Neuron (in vitro differentiated cells): Measurements from ENCODE around the gene NUP35.
"Not testable (repeated sequence)": the region's sequence is repeated elsewhere in the genome, so short reads cannot be mapped to it uniquely, and the experiment has no call there.

Experiments
- H2AFZ ChIP-seq: one replicate; pipeline ENCODE4 v1.6.1; 2013; ENCODE audit warnings: low read depth, mild to moderate bottlenecking, inconsistent platforms, low read length, moderate library complexity
- H3K27me3 ChIP-seq: one replicate; pipeline ENCODE4 v1.6.1; 2013; ENCODE audit warnings: low read length; ENCODE audit not compliant: insufficient read depth
- H3K36me3 ChIP-seq: one replicate; pipeline ENCODE4 v1.6.1; 2013; ENCODE audit warnings: low read length; ENCODE audit not compliant: insufficient read depth
- H3K4me1 ChIP-seq: one replicate; pipeline ENCODE4 v1.6.1; 2013; ENCODE audit warnings: low read length; ENCODE audit not compliant: insufficient read depth
- H3K4me3 ChIP-seq: 2 replicates; pipeline ENCODE4 v1.5.1; 2013; ENCODE audit warnings: mild to moderate bottlenecking, low read length, moderate library complexity
- H3K9me3 ChIP-seq: one replicate; pipeline ENCODE4 v1.6.1; 2013; ENCODE audit warnings: low read length

The NUP35 gene

DNA sequence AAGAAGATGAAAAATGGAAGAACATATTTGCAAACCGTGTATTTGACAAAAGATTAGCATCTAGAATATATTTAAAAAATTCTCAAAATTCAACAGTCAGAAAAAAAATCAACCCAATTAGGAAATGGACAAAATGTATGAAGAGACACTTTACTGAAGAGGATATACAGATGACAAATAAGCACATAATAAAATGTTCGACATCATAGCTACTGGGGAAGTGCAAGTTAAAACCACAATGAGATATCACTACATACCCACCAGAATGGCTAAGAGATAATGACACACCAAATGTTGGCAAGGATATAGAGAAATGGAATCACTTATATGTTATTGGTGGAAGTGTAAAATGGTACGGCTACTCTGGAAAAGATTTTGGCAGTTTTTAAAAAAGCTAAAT lies 11.7 kb upstream of the NUP35 start:
- no peaks in the 10 kb centered on the region for H3K4me1 ChIP-seq
- H3K9me3 ChIP-seq, result no peaks in the 10 kb centered on the region
- H3K36me3 ChIP-seq, result no peaks in the 10 kb centered on the region
- no peaks in the 10 kb centered on the region for H3K27me3 ChIP-seq
- H3K4me3 ChIP-seq, result no peak overlapping the region
- H2AFZ ChIP-seq, result no peak overlapping the region

GRCh38 chr2:183113630-183114029 lies 10.6 kb upstream of the NUP35 start:
- no peaks in the 10 kb centered on the region for H3K4me1 ChIP-seq

DNA sequence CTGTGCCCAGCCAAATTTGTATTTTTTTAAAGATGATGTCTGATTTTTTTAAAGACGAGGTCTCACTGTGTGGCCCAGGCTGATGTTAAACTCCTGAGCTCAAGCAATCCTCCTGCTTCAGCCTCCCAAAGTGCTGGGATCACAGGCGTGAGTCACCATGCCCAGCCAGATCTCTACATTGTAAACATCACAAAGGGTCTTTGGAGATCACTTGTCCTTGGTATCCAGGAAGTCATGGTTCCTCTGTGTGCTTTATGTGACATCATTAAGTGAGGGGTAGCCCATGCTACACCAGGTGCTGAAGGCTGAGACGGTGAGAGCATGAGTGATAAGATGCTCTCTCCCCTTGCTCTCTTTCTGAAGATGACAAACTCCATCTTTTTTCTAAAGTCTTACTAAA lies 7.0 kb upstream of the NUP35 start:
- Histone ChIP-seq H3K4me1 (no peaks in the 10 kb centered on the region), H2AFZ (no peak overlapping the region), H3K4me3 (no peak overlapping the region), H3K9me3 (no peaks in the 10 kb centered on the region), H3K36me3 (no peaks in the 10 kb centered on the region), H3K27me3 (no peaks in the 10 kb centered on the region)

More at GRCh38 chr2:183113630-183114029, 10.6 kb upstream of the NUP35 start:
- no peak overlapping the region for H2AFZ ChIP-seq
- H3K36me3 ChIP-seq, result no peaks in the 10 kb centered on the region
- no peak overlapping the region for H3K4me3 ChIP-seq
- H3K27me3 ChIP-seq, result no peaks in the 10 kb centered on the region
- no peaks in the 10 kb centered on the region for H3K9me3 ChIP-seq

GRCh38 chr2:183123117-183123958 lies 905 bp upstream of the NUP35 start:
- Histone ChIP-seq H3K27me3 (no peaks in the 10 kb centered on the region), H3K4me1 (peaks cover 11% of the 10 kb centered on the region), H3K4me3 (peak overlapping the region; percentile 75), H2AFZ (peak overlapping the region; percentile 92), H3K36me3 (peaks cover 3% of the 10 kb centered on the region), H3K9me3 (no peaks in the 10 kb centered on the region)

- H3K27me3 ChIP-seq, result no peaks in the 10 kb centered on the region
- H3K36me3 ChIP-seq, result peaks cover 5% of the 10 kb centered on the region
- H2AFZ ChIP-seq, result peak overlapping the region; percentile 92
- no peaks in the 10 kb centered on the region for H3K9me3 ChIP-seq
- peaks cover 11% of the 10 kb centered on the region for H3K4me1 ChIP-seq
- H3K4me3 ChIP-seq, result peak overlapping the region; percentile 75
These were observed 353 bp upstream of the NUP35 start for GRCh38 chr2:183123959-183124221.

DNA sequence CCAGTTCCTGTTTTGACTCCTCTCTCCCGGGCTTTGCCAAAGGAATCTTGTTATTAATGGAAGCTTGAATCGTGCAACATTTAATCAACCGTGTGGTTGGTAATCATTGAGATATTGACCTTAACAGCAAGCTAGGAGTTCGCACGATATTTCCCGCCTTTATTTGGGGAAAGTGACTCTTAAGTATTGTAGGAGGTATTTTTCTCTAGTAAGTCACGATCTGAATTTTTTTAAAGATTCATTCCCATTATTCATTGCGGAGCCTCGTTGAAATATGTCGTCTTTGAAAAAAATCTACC lies 663 bp downstream of the NUP35 start:
- H3K27me3 ChIP-seq, result no peaks in the 10 kb centered on the region
- peak overlapping the region; percentile 92 for H2AFZ ChIP-seq
- H3K9me3 ChIP-seq, result no peaks in the 10 kb centered on the region
- peaks cover 11% of the 10 kb centered on the region for H3K36me3 ChIP-seq
- H3K4me3 ChIP-seq, result peak overlapping the region; percentile 75
- H3K4me1 ChIP-seq, result peaks cover 11% of the 10 kb centered on the region

- H3K27me3 ChIP-seq, result no peaks in the 10 kb centered on the region
- H3K36me3 ChIP-seq, result peaks cover 19% of the 10 kb centered on the region
- H3K4me3 ChIP-seq, result peak overlapping the region; percentile 75
- H3K9me3 ChIP-seq, result no peaks in the 10 kb centered on the region
- peaks cover 11% of the 10 kb centered on the region for H3K4me1 ChIP-seq
- no peak overlapping the region for H2AFZ ChIP-seq
These were observed 1.6 kb downstream of the NUP35 start for GRCh38 chr2:183125659-183126341.

DNA sequence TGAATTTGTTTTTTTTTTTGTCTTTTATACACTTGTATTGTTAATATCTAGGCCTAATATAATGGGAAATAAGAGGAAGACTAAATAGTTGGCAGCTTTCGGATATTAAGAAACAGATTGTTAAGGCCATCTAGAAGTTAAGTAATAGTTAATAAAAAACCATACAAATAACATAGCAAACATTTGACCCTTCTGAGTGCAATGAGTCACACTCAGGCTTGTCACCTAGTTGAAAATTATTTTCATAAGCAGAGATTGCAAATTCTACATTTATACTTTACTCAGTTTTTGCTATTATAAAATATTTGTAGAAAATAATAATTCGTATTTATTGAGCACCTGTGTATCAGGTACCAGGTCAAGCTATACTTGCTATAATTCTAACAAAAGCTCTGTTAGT lies 2.4 kb downstream of the NUP35 start:
- no peak overlapping the region for H3K4me3 ChIP-seq
- no peaks in the 10 kb centered on the region for H3K27me3 ChIP-seq
- peaks cover 11% of the 10 kb centered on the region for H3K4me1 ChIP-seq
- no peak overlapping the region for H2AFZ ChIP-seq
- H3K36me3 ChIP-seq, result peaks cover 26% of the 10 kb centered on the region
- no peaks in the 10 kb centered on the region for H3K9me3 ChIP-seq

DNA sequence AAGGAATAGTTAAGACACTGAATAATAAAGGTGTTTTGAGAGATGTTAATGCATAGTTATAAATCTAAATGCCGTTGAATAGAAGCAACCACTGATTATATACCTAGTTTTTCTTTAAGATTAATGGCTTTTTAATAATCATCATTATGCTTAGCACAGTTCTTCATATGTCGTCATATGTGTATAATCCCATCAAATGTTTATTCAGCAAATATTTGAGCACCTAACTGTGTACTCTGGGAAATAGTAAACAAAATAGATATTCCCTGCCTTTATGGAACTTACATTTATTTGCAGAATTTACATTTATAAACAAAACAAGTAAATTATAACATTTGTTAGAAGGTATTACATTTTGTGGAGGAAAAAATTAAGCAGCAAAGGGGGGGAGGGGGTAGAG lies 9.8 kb downstream of the NUP35 start:
- Histone ChIP-seq H3K9me3 (no peaks in the 10 kb centered on the region), H3K4me1 (no peaks in the 10 kb centered on the region), H3K4me3 (no peak overlapping the region), H3K27me3 (no peaks in the 10 kb centered on the region), H2AFZ (no peak overlapping the region), H3K36me3 (peaks cover 50% of the 10 kb centered on the region)

DNA sequence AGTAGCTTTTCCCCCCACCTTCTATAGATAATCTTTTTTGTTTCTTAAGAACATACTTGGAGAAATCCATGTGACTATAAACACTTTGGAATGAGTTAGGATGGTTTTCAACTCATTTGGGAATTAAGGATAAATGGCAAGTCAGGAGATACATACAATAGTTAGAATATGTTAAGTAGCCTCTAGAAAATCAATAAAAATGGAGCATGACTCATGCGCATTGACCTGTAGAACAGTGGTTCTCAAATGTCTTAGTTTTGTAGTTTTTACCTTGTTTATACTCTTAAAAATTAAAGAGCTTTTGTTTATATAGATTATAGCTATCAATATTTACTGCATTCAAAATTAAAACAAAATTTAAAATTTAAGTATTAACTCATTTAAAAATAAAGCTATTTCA lies 24.7 kb downstream of the NUP35 start:
- Histone ChIP-seq H3K36me3 (peaks cover 43% of the 10 kb centered on the region), H3K4me3 (no peak overlapping the region), H3K9me3 (peaks cover 21% of the 10 kb centered on the region)

DNA sequence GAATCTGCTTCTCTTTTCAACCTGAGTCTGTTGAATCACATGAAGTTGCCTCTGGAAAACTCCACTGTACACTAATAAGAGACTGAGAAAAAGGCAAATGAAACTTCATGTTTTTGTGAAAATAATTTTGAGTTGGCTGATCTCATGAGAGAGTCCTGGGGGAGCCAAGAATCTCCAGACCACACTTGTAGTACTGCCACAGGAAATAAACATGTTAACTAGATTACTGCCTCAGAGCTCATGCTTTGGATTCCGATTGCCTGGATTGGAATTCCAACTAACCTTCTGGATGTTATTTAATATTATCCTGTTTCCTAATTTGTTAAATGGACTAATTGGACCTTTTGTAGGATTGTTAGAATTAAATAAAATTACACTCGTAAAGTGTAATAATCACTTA lies 25.2 kb downstream of the NUP35 start:
- H2AFZ ChIP-seq, result no peak overlapping the region
- H3K36me3 ChIP-seq, result peaks cover 41% of the 10 kb centered on the region
- no peaks in the 10 kb centered on the region for H3K4me1 ChIP-seq
- peaks cover 20% of the 10 kb centered on the region for H3K9me3 ChIP-seq
- H3K27me3 ChIP-seq, result no peaks in the 10 kb centered on the region
- no peak overlapping the region for H3K4me3 ChIP-seq

More for the DNA sequence above, 24.7 kb downstream of the NUP35 start:
- H3K27me3 ChIP-seq, result no peaks in the 10 kb centered on the region
- H2AFZ ChIP-seq, result no peak overlapping the region
- H3K4me1 ChIP-seq, result no peaks in the 10 kb centered on the region

GRCh38 chr2:183152280-183152679 lies 28.0 kb downstream of the NUP35 start:
- Histone ChIP-seq H3K9me3 (peaks cover 14% of the 10 kb centered on the region), H3K36me3 (peaks cover 41% of the 10 kb centered on the region)
- H3K4me1 ChIP-seq, H2AFZ ChIP-seq, H3K4me3 ChIP-seq, H3K27me3 ChIP-seq: not testable (repeated sequence)

GRCh38 chr2:183153967-183154366 lies 29.7 kb downstream of the NUP35 start:
- Histone ChIP-seq H3K9me3 (peaks cover 14% of the 10 kb centered on the region), H3K27me3 (no peaks in the 10 kb centered on the region), H2AFZ (no peak overlapping the region), H3K36me3 (peaks cover 46% of the 10 kb centered on the region), H3K4me1 (no peaks in the 10 kb centered on the region), H3K4me3 (no peak overlapping the region)

DNA sequence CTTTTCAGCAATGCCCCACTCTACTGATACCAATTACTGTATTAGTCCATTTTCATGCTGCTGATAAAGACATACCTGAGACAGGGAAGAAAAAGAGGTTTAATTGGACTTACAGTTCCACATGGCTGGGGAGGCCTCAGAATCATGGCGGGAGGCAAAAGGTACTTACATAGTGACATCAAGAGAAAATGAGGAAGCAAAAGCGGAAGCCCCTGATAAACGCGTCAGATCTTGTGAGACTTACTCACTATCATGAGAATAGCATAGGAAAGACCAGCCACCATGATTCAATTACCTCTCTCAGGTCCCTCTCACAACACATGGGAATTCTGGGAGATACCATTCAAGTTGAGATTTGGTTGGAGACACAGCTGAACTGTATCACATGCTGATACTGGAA lies 30.5 kb downstream of the NUP35 start:
- not testable (repeated sequence) for H3K4me3 ChIP-seq, H3K4me1 ChIP-seq, H2AFZ ChIP-seq, H3K27me3 ChIP-seq
- peaks cover 54% of the 10 kb centered on the region for H3K36me3 ChIP-seq
- H3K9me3 ChIP-seq, result peaks cover 14% of the 10 kb centered on the region
